ENCODE data around the gene ANTXR1. TPM values are rescaled to one million over a fixed set of nuclear protein-coding genes. Genes with fewer than 3 reads are reported as not detected.

Gene ANTXR1
- total and polyA plus RNA-seq, 2 donors (not counting 1 experiment from before 2014, with no cell fraction given), result 44.6 to 101 TPM

GRCh38 chr2:68987021-68987503, 25.9 kb upstream of the ANTXR1 start:
- H3K4me1 ChIP-seq (ENCODE audit: control insufficient read depth, extremely low read depth, insufficient read depth, low read length), result no peaks in the 10 kb centered on the region
- H3K4me3 ChIP-seq (replicated peaks in 1 of 4; ENCODE audit: control extremely low read depth in 1 of 4, insufficient read depth in 1 of 4, low read depth in 3 of 4, low read length in 4 of 4), result no peak overlapping the region
- no peak overlapping the region for H3K9ac ChIP-seq (ENCODE audit: insufficient read depth, low read length)
- no peak overlapping the region for H2AFZ ChIP-seq (ENCODE audit: low read length)
- H3K27ac ChIP-seq (ENCODE audit: insufficient read depth, low read length), result no peak overlapping the region
- H3K4me2 ChIP-seq (ENCODE audit: extremely low read depth, insufficient read depth, low read length), result no peak overlapping the region
- DNase-seq (ENCODE audit: low read depth in 2 of 2), result no peak
- H3K36me3 ChIP-seq (ENCODE audit: control insufficient read depth, insufficient read depth, low read length), result no peaks in the 10 kb centered on the region
- no peaks in the 10 kb centered on the region for H3K9me3 ChIP-seq (ENCODE audit: control insufficient read depth, insufficient read depth, low read depth, low read length)
- TF ChIP-seq CTCF (conservative IDR thresholded peaks at IDR 0.05 in 1 of 2, IDR thresholded peaks at IDR 0.05 in 1 of 2; ENCODE audit: low read depth in 1 of 2, low read length in 2 of 2) (no peak), EZH2 (IDR thresholded peaks at IDR 0.05; ENCODE audit: low read length, missing control alignments) (no peak)
- peaks cover 4% of the 10 kb centered on the region for H3K27me3 ChIP-seq (ENCODE audit: control insufficient read depth, insufficient read depth, low read length)
- H3K79me2 ChIP-seq (ENCODE audit: control insufficient read depth, insufficient read depth, low read length), result no peaks in the 10 kb centered on the region
- no peaks in the 10 kb centered on the region for H4K20me1 ChIP-seq (ENCODE audit: control insufficient read depth, extremely low read depth, insufficient read depth, low read length)

DNA sequence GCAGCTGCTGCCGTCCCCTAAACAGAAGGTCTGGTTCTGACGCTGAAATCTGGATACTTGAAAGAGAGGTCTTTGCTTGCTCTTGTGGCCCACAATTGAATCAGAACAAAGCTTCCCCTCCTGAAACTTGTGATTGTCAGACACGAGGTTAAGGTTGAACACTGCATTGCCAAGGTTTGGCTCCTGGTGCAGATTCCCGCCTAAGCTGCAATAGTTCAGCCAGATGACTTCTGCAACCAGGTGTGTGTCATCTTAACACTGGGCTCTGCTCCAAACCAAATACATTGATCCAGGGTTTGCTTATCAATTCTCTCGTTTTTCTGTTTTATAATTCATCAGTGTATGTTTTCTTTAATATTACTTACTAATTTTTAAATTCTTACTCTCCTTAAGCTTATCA, 23.9 kb upstream of the ANTXR1 start:
- H3K9me3 ChIP-seq (ENCODE audit: control insufficient read depth, insufficient read depth, low read depth, low read length), result no peaks in the 10 kb centered on the region
- no peak overlapping the region for H2AFZ ChIP-seq (ENCODE audit: low read length)
- H3K79me2 ChIP-seq (ENCODE audit: control insufficient read depth, insufficient read depth, low read length), result no peaks in the 10 kb centered on the region
- TF ChIP-seq CTCF (conservative IDR thresholded peaks at IDR 0.05 in 1 of 2, IDR thresholded peaks at IDR 0.05 in 1 of 2; ENCODE audit: low read depth in 1 of 2, low read length in 2 of 2) (no peak), EZH2 (IDR thresholded peaks at IDR 0.05; ENCODE audit: low read length, missing control alignments) (no peak)
- no peaks in the 10 kb centered on the region for H4K20me1 ChIP-seq (ENCODE audit: control insufficient read depth, extremely low read depth, insufficient read depth, low read length)
- no peak overlapping the region for H3K9ac ChIP-seq (ENCODE audit: insufficient read depth, low read length)
- H3K27me3 ChIP-seq (ENCODE audit: control insufficient read depth, insufficient read depth, low read length), result peaks cover 7% of the 10 kb centered on the region
- H3K4me1 ChIP-seq (ENCODE audit: control insufficient read depth, extremely low read depth, insufficient read depth, low read length), result no peaks in the 10 kb centered on the region
- H3K4me2 ChIP-seq (ENCODE audit: extremely low read depth, insufficient read depth, low read length), result no peak overlapping the region
- H3K4me3 ChIP-seq (replicated peaks in 1 of 4; ENCODE audit: control extremely low read depth in 1 of 4, insufficient read depth in 1 of 4, low read depth in 3 of 4, low read length in 4 of 4), result no peak overlapping the region
- H3K27ac ChIP-seq (ENCODE audit: insufficient read depth, low read length), result no peak overlapping the region
- H3K36me3 ChIP-seq (ENCODE audit: control insufficient read depth, insufficient read depth, low read length), result no peaks in the 10 kb centered on the region
- no peak for DNase-seq (ENCODE audit: low read depth in 2 of 2)

GRCh38 chr2:68992341-68992740, 20.6 kb upstream of the ANTXR1 start:
- DNase-seq (ENCODE audit: low read depth in 2 of 2), result no peak
- TF ChIP-seq EZH2 (IDR thresholded peaks at IDR 0.05; ENCODE audit: low read length, missing control alignments) (no peak), CTCF (conservative IDR thresholded peaks at IDR 0.05 in 1 of 2, IDR thresholded peaks at IDR 0.05 in 1 of 2; ENCODE audit: low read depth in 1 of 2, low read length in 2 of 2) (no peak)
- Histone ChIP-seq H3K9ac (ENCODE audit: insufficient read depth, low read length) (no peak overlapping the region), H2AFZ (ENCODE audit: low read length) (no peak overlapping the region), H4K20me1 (ENCODE audit: control insufficient read depth, extremely low read depth, insufficient read depth, low read length) (no peaks in the 10 kb centered on the region), H3K27ac (ENCODE audit: insufficient read depth, low read length) (no peak overlapping the region), H3K9me3 (ENCODE audit: control insufficient read depth, insufficient read depth, low read depth, low read length) (no peaks in the 10 kb centered on the region), H3K4me3 (replicated peaks in 1 of 4; ENCODE audit: control extremely low read depth in 1 of 4, insufficient read depth in 1 of 4, low read depth in 3 of 4, low read length in 4 of 4) (no peak overlapping the region), H3K4me1 (ENCODE audit: control insufficient read depth, extremely low read depth, insufficient read depth, low read length) (no peaks in the 10 kb centered on the region), H3K27me3 (ENCODE audit: control insufficient read depth, insufficient read depth, low read length) (peaks cover 7% of the 10 kb centered on the region), H3K4me2 (ENCODE audit: extremely low read depth, insufficient read depth, low read length) (no peak overlapping the region), H3K36me3 (ENCODE audit: control insufficient read depth, insufficient read depth, low read length) (no peaks in the 10 kb centered on the region), H3K79me2 (ENCODE audit: control insufficient read depth, insufficient read depth, low read length) (no peaks in the 10 kb centered on the region)
